ENCODE results near the gene AGXT2.

- TF ChIP-seq CTCF (IDR thresholded peaks at IDR 0.05; ENCODE audit: low read depth, low read length) (no peak), POLR2A (IDR thresholded peaks at IDR 0.05; ENCODE audit: extremely low read depth, insufficient read length) (no peak), MYC (IDR thresholded peaks at IDR 0.05; ENCODE audit: low read depth, low read length) (no peak)
These were observed 8.9 kb upstream of the AGXT2 start for GRCh38 chr5:35056686-35057085.
